Astrocyte (in vitro differentiated cells and primary cell): ENCODE measurements around the gene GDF15.

Experiments used
- CTCF ChIP-seq: IDR thresholded peaks from 2 replicates; pipeline ENCODE4 v1.5.1; 2011; ENCODE audit warnings: low read depth, mild to moderate bottlenecking, inconsistent platforms, low read length, moderate library complexity; ENCODE audit not compliant: insufficient read depth
- EZH2 ChIP-seq: IDR thresholded peaks from 2 replicates; pipeline ENCODE4 v1.6.1; 2012; ENCODE audit warnings: mild to moderate bottlenecking, low read length, inconsistent platforms; ENCODE audit not compliant: insufficient read depth

DNA sequence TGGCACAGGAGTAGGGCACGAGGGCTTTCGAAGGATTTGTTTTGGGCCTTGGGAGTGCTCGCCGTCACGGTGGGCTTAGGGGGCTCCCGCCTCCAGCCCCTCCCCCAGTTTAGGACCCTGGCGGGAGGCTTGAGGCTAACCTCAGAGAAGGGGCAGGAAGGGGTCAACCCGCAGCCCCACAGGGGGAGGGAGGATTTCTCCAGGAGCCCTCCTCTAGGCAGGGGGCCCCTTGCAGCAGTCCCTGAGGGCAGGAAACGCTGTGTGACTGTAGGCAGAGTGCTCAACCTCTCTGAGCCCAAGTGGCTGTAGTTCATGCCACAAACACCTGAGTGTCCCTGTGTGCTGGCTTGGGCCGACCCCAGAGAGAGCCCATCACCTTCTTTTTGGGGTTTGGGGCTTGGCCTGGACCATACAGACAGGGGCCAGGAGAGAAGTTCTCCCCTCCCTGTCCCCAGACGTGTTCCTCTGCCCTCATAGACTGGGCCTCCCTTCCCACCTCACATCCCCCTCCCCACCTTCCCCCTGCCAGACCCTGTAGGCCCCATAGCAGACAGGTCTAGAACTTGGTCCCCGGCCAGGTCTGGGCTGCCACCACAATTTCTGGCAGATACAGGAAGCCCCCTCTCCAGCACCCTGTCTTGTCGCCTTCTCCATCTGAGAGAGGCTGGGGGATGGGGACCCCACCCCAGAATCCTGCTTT, 43.9 kb downstream of the GDF15 start:
- no peak for TF ChIP-seq EZH2
- no peak for TF ChIP-seq CTCF
